HFFc6 (cell line): ENCODE measurements around the gene PLXDC2. TPM values are rescaled to one million over a fixed set of nuclear protein-coding genes. Genes with fewer than 3 reads are reported as not detected.

Source experiments
- DNase-seq: peaks from one replicate; pipeline ENCODE4 v3.0.0-alpha.2; 2018
- H3K27ac Mint-ChIP-seq: 2 replicates; pipeline ENCODE4 v1.8.0; 2020; ENCODE audit warnings: mild to moderate bottlenecking, mixed read lengths
- H3K27me3 Mint-ChIP-seq: 2 replicates; pipeline ENCODE4 v1.8.0; 2021; ENCODE audit warnings: mild to moderate bottlenecking, moderate library complexity, mixed read lengths; ENCODE audit not compliant: insufficient read depth
- H3K36me3 Mint-ChIP-seq: 2 replicates; pipeline ENCODE4 v1.8.0; 2021; ENCODE audit warnings: low read depth, mixed read lengths
- H3K4me1 Mint-ChIP-seq: 2 replicates; pipeline ENCODE4 v1.8.0; 2020; ENCODE audit warnings: low read depth, mixed read lengths
- H3K4me3 Mint-ChIP-seq: 2 replicates; pipeline ENCODE4 v1.8.0; 2020; ENCODE audit warnings: mild to moderate bottlenecking, moderate library complexity, mixed read lengths
- H3K9me3 Mint-ChIP-seq: 2 replicates; pipeline ENCODE4 v1.8.0; 2020; ENCODE audit warnings: mild to moderate bottlenecking, mixed read lengths
- CTCF ChIP-seq: fragments of 200-600 bp; sonication (generic); IDR thresholded peaks from 2 replicates; pipeline ENCODE4 v1.5.0; 2021; ENCODE audit warnings: antibody characterized with exemption, mild to moderate bottlenecking
- total RNA-seq, 6 experiments: library from RNA; stranded (reverse); fragmentation: NEBNext Ultra II Directional; extraction: Animal tissue kit (Norgen Biotek cat#: 25700); gene quantifications; 2 replicates in 1 of 6; 3 replicates in 5 of 6; pipeline ENCODE4 v1.2.3, GENCODE V29; 2021

Gene PLXDC2
- total RNA-seq, 6 experiments from 2014 or later: 0.17 to 2.3 (median 0.36) TPM

- Mint-ChIP-seq H3K9me3 (peaks cover 40% of the 10 kb centered on the region), H3K27ac (no peak overlapping the region), H3K36me3 (peaks cover 5% of the 10 kb centered on the region; the same call in 1 of the 2 replicates), H3K4me3 (no peak overlapping the region), H3K4me1 (no peaks in the 10 kb centered on the region), H3K27me3 (peaks cover 3% of the 10 kb centered on the region; the same call in 1 of the 2 replicates)
- TF ChIP-seq CTCF: no peak
- no peak for DNase-seq
These were observed 43.9 kb downstream of the PLXDC2 start for GRCh38 chr10:19860107-19860506.

- Mint-ChIP-seq H3K36me3 (peaks cover 5% of the 10 kb centered on the region; the same call in 1 of the 2 replicates), H3K27me3 (peaks cover 3% of the 10 kb centered on the region; the same call in 1 of the 2 replicates), H3K4me1 (no peaks in the 10 kb centered on the region), H3K9me3 (peaks cover 47% of the 10 kb centered on the region), H3K4me3 (no peak overlapping the region), H3K27ac (no peak overlapping the region)
- no peak for TF ChIP-seq CTCF
- DNase-seq: no peak
These were observed 46.7 kb downstream of the PLXDC2 start for GRCh38 chr10:19862811-19863515.

GRCh38 chr10:19865676-19866075 lies 49.4 kb downstream of the PLXDC2 start:
- H3K9me3 Mint-ChIP-seq: peaks cover 39% of the 10 kb centered on the region
- peaks cover 1% of the 10 kb centered on the region; the same call in 1 of the 2 replicates for H3K27me3 Mint-ChIP-seq
- H3K4me1 Mint-ChIP-seq: no peaks in the 10 kb centered on the region
- TF ChIP-seq CTCF: no peak
- peaks cover 5% of the 10 kb centered on the region; the same call in 1 of the 2 replicates for H3K36me3 Mint-ChIP-seq
- no peak for DNase-seq
- H3K4me3 Mint-ChIP-seq: no peak overlapping the region
- H3K27ac Mint-ChIP-seq: no peak overlapping the region

- Mint-ChIP-seq H3K27me3 (no peaks in the 10 kb centered on the region), H3K4me3 (no peak overlapping the region)
These were observed 53.1 kb downstream of the PLXDC2 start for GRCh38 chr10:19869370-19869769.

DNA sequence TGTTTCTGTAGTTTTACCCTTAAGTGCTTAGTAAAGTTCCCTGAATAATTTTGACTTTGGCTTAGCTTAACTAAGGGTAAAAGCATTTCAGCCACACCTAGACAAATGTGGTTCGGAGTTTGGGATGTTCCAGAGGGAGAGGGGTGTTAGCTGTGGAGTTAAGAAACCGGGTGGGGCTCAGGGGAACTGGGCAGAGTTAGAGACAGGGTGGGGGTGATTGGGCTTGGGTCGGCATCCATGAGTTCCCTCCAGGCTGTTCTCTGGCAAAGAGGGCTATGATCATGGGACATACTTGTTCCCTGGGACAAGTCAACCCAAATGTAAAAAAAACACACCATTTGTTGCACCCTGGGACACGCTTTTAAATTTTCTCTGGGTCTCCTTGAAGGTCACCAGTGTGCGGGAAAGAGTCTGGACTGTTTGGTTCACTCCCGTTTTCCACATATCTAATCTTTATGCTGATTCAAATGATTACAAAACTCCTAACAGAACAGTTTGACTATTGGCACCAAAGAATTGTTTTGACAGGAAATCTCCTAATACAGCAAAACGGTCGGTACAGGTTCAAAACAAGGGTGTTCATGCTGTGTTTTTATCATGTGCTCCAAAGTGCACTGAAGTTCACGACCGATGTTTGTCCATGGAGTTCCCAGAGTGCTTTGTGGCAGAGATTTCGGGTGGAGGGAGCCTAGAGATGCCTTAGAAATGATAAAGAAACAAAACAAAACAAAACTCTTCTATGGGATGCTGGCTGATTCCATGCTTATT lies 56.5 kb downstream of the PLXDC2 start:
- Mint-ChIP-seq H3K36me3 (no peaks in the 10 kb centered on the region), H3K9me3 (peaks cover 45% of the 10 kb centered on the region), H3K27me3 (no peaks in the 10 kb centered on the region), H3K4me1 (no peaks in the 10 kb centered on the region), H3K4me3 (no peak overlapping the region), H3K27ac (no peak overlapping the region)
- DNase-seq: no peak
- TF ChIP-seq CTCF: no peak

More at GRCh38 chr10:19869370-19869769, 53.1 kb downstream of the PLXDC2 start:
- peaks cover 59% of the 10 kb centered on the region for H3K9me3 Mint-ChIP-seq
- DNase-seq: no peak
- no peaks in the 10 kb centered on the region for H3K4me1 Mint-ChIP-seq
- H3K27ac Mint-ChIP-seq: no peak overlapping the region
- no peak for TF ChIP-seq CTCF
- no peaks in the 10 kb centered on the region for H3K36me3 Mint-ChIP-seq
